ENCODE data around the gene PLCB4.

Gene PLCB4

DNA sequence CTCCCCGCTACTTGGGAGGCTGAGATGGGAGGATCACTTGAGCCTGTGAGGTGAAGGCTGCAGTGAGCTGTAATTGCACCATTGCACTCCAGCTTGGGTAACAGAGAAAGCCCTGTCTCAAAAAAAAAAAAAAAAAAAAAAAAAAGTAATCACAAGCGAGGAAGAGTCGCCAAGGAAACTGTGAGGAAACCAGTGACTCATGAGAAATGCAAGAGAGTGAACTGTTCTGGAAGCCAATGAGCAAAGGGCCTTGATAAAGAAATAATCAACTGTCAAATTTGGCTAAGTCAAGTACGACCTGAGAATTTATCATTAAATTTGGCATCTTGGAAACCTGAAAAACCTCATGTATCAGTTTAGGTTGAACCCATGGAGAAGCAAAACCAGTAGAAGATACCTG is 429.4 kb downstream of the PLCB4 start:
- no peak overlapping the region for H3K27ac ChIP-seq
- no peak overlapping the region for H3K4me3 ChIP-seq

GRCh38 chr20:9499126-9499899 is 430.4 kb downstream of the PLCB4 start:
- H3K4me3 ChIP-seq = no peak overlapping the region
- no peak overlapping the region for H3K27ac ChIP-seq

DNA sequence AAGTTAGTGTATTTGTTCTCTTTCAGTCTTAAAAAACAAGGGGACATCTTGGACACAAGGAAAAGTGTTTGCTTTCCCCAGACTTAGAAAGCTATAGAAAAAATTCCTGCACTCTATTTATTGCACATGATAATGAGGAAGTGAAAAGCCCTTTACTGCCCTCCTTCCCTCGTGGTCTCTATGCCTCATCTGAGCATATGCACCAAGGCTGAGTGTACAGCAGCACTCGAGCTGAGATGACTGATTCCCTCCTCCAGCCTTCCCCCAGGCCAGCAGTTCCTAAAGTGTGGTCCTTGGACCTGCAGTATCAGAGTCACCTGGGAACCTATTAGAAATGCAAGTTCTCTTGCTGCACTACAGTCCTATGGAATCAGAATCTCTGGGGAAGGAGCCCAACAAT is 431.2 kb downstream of the PLCB4 start:
- no peak overlapping the region for H3K4me3 ChIP-seq
- H3K27ac ChIP-seq = no peak overlapping the region

- no peak overlapping the region for H3K4me3 ChIP-seq
- H3K27ac ChIP-seq = no peak overlapping the region
These were observed 432.6 kb downstream of the PLCB4 start for GRCh38 chr20:9501473-9501872.

DNA sequence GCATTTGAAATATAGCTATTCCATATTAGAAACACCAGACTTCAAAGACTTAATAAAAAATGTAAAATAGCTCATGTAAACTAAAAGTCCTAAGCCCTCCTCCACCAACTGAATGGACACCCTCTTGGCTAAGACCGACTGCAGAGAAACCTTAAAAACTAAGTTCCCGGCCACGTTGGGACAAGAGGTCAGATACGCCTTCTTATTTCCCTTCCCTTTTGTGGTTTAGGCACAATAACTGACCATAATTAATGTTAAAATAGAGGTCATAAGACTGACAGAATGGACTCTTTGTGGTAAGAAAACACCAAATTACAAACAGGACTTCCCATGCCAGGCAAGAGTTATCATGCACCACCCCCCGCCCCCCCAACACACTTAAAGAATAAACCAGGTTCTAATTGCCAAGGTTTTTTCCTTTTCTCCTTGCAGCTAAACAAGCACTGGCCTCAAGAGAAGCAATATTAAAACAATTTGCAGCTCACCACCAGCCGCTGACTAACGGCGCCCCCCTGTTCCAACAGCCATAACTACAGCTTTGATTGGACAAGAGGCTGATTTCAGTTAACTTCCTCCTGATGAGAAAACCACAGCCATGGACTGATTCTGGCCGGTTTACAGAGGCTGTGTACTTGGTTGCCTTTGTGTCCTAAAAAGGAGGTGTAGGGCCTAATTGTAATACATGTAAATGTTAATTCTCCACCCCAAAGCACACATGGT is 434.8 kb downstream of the PLCB4 start:
- Histone ChIP-seq H3K27ac (no peak overlapping the region), H3K4me3 (no peak overlapping the region)

- Histone ChIP-seq H3K27ac (no peak overlapping the region), H3K4me3 (no peak overlapping the region)
These were observed 437.5 kb downstream of the PLCB4 start for GRCh38 chr20:9506280-9506821.

DNA sequence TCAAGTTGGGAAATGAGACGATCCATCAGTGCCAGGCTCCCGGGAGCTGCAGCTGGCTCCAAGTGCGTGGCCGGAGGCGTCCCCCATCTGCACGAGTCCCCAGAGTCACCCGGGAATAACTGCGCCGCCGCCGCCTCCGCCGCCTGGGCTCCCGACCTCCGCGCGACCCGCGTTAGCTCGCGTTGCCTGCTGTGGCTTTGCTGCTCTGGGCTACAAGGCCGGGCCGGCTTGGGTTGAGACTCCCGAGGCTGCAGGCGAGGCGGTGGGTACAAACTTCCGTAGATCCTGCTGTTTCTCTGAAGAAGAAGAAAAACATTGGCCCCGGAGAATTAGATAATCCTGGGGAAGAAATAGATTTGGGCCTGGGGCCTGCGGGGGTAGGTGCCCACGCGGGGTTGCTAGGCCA is 438.1 kb downstream of the PLCB4 start:
- no peak overlapping the region for H3K4me3 ChIP-seq
- no peak overlapping the region for H3K27ac ChIP-seq

DNA sequence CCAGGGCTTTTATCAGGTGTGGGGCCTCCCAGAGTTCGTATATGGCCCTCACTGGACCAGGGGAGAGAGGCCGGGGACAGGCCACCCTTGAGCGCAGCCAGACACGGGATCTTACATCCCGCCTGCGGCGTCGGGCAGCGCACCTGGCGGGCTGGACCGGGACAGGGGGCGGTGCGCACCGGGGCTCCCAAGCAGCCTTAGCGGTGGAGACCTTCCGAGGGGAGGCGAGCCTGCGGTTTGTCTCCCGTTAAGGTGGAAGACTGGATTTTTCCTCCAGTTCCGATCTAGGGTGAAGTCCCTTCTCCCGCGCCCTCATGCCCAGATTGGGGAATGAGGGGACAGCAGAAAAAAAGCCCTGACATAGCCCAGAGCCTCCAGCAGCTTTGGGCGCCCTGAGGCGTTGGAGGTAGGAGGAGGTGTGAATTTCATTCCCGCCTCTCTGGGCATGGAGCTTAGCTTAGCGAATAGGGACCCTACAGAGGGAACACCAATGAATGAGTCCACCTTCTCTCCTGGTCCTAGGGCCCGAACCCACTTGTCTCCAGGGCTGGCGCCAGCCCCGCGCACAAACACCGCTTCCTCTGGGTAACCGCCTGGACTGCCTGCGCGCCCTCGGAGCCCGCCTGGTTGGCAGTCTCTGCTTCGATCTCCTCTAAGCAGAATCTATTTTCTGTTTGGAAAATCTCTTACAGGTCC is 438.8 kb downstream of the PLCB4 start:
- Histone ChIP-seq H3K27ac (no peak overlapping the region), H3K4me3 (no peak overlapping the region)

- H3K4me3 ChIP-seq = no peak overlapping the region
- H3K27ac ChIP-seq = no peak overlapping the region
These were observed 439.4 kb downstream of the PLCB4 start for GRCh38 chr20:9508240-9508661.

DNA sequence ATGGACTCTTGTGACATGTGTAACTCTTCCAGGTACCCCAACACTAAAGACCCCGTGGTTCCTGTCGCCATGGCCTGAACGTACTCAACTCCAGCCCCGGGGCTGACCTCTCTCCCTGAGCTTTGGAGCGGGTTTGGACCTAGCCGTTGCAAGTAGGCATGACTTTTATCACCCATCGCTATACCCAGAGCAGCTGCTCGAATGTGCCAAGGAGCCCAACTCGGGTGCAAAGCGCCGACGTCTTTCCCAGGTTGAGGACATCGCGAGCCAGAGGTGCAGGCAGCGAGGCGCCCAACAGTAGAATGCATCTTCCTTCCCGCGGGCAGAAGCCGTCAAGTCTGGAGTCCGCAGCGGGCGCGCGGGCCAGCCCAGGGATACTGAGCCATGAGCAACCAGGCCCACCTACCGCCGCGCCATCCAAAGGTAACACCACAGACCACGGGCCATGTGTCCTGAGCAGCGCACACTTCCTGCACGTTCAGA is 439.9 kb downstream of the PLCB4 start:
- Histone ChIP-seq H3K27ac (no peak overlapping the region), H3K4me3 (no peak overlapping the region)

DNA sequence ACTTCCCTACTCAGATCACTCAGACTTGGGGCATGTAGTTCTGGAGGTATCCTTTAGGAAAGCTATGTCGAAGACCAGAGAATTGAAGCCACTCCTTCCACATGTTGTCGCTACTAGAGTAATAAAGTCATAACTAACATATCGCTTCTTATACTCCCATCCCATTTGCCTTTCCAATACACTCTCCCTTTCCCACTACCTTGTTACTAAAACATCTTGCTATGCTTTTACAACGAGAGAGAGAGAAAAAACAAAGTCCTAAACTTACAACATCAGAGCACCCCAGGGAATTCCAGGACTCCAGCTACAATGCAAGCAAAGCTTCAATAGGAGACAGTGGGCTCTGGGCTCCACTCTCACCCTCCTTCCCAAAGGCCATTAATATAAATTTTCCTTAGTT is 440.4 kb downstream of the PLCB4 start:
- H3K27ac ChIP-seq = no peak overlapping the region

DNA sequence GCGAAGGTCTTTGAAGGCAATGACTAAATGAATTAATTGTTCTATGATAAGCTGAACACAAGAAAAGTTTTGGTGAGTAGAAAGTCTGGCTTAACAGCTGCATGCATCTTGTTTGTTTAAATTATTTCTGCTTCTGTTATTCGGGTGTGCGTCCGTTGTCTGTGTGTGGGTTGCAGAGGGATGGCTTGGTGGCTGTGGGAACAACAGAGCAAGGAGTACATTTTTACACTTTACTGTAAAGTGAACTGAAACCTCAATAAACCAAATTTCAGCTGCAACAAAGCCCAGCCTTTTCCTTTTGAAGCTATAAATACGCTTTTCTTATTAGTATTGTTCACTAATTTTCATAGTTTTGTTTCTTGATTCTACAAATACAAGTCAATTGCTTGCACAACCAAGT is 442.0 kb downstream of the PLCB4 start:
- H3K27ac ChIP-seq = no peak overlapping the region
- no peak overlapping the region for H3K4me3 ChIP-seq

More for the DNA sequence above, 440.4 kb downstream of the PLCB4 start:
- no peak overlapping the region for H3K4me3 ChIP-seq

DNA sequence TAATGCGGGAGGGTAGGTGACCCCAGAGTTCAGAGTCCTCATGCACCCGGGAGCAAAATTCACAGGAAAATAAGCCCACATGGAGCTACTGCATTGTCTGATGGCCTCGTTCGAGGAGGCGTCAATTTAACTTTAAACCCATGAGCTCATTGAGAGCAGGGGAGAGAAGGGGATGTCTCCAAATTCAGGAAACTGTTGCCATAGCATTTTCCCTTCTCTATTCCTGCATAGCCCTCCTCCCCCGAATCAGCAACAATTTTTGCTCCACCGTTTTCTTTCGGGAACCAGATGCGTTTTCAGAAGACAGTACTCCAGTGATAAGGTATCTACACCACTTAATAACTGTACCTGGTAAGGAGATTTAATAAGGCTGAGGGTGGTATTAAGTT is 445.2 kb downstream of the PLCB4 start:
- peak overlapping the region in 1 of 7 experiments; percentile 30 for H3K4me3 ChIP-seq
- no peak overlapping the region for H3K27ac ChIP-seq

DNA sequence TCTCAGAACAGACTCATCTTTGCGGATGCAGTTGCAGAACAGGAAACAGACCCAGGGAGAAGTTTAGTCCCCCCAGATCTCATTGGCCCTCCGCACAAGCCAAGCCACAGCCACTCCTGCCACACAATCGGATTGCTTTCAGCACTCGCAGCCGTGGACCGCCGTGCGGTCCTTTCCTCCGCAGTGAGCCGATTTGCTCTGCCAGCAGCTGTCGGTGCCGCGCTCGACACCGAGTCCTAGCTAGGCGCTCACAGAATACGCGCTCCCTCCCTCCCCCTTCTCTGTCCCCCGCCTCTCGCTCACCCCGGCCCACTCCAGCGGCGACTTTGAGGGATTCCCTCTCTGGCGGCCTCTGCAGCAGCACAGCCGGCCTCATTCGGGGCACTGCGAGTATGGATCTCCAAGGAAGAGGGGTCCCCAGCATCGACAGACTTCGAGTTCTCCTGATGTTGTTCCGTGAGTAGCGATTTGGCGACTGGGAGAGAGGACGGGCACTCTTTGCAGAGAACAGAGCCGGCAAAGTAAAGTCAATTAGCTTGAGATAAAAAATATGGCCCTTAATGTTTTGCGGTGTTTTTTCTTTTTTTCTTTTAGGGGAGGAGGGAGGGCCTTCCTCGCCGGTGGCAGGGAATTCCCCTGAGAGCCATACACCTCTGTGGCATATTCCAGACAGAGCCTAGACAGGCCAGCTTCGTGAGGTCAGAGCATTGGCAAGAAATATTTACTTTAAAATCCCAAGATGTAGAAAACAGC is 445.8 kb downstream of the PLCB4 start, which contains the start of gene LAMP5:
TSS of gene LAMP5 (plus strand) at position 130 of the 753 bp plus-strand sequence. CDS start at position 393, 263 bp downstream.
- Histone ChIP-seq H3K4me3 (peak within 1 kb of the TSS in 3 of 7 experiments; percentile 0 to 30 (median 3)), H3K27ac (no peak within 1 kb of the TSS)

- no peak overlapping the region for H3K27ac ChIP-seq
- peak overlapping the region in 3 of 7 experiments; percentile 0 to 30 (median 3) for H3K4me3 ChIP-seq
These were observed 446.3 kb downstream of the PLCB4 start for GRCh38 chr20:9515214-9515585.

GRCh38 chr20:9515741-9516233 is 446.9 kb downstream of the PLCB4 start:
- peak overlapping the region in 4 of 7 experiments; percentile 3 to 30 (median 9) for H3K4me3 ChIP-seq

DNA sequence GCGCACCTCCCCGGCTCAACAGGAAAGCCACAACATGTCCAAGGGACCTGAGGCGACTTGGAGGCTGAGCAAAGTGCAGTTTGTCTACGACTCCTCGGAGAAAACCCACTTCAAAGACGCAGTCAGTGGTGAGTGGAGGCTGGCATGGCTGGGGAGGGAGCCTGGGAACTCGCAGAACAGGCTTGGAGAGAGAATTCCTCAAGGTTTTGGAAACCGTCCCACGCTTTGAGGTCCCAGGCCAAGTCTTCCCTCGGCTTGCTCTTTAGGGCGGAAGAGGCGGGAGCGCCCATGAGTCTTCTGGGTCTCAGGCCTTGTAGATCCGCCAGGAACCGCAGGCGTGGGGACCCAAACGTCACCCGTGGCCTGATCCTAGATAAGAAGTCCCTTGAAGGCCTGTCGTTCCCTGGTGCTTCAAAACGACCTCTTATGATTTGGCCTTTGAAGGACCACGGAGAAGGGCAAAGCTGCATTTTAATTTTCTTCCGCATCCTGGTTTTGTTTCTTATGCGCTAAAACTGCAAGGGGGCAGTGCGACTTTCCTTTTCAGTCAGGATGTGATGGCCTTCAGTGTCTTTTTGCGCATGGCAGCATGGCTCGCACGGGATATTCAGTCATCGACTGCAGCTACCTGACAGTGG is 447.5 kb downstream of the PLCB4 start:
- H3K4me3 ChIP-seq = peak overlapping the region in 4 of 7 experiments; percentile 3 to 30 (median 9)
- H3K27ac ChIP-seq = no peak overlapping the region

More at GRCh38 chr20:9515741-9516233, 446.9 kb downstream of the PLCB4 start:
- no peak overlapping the region for H3K27ac ChIP-seq

GRCh38 chr20:9517297-9518162 is 448.6 kb downstream of the PLCB4 start:
- Histone ChIP-seq H3K27ac (no peak overlapping the region), H3K4me3 (no peak overlapping the region)
